ENCODE measurements around the gene LYPD3.
"Not testable (repeated sequence)": the region's sequence is repeated elsewhere in the genome, so short reads cannot be mapped to it uniquely, and the experiment has no call there.

The LYPD3 gene

GRCh38 chr19:43460362-43461016 lies 4.9 kb downstream of the LYPD3 start:
- DNase-seq, result no peak

GRCh38 chr19:43457809-43458208 lies 7.6 kb downstream of the LYPD3 start:
- DNase-seq, result no peak

GRCh38 chr19:43455321-43456113 lies 9.9 kb downstream of the LYPD3 start:
- no peak for DNase-seq

GRCh38 chr19:43454031-43454430 lies 11.4 kb downstream of the LYPD3 start:
- no peak for DNase-seq

- no peak for DNase-seq
These were observed 12.8 kb downstream of the LYPD3 start for GRCh38 chr19:43452582-43452981.

- DNase-seq, result no peak
These were observed 14.8 kb downstream of the LYPD3 start for GRCh38 chr19:43450545-43450997.

GRCh38 chr19:43447655-43448054 lies 17.8 kb downstream of the LYPD3 start:
- no peak for DNase-seq

- peak; percentile 78 for DNase-seq
These were observed 18.5 kb downstream of the LYPD3 start for GRCh38 chr19:43446746-43447489.

GRCh38 chr19:43445426-43445825 lies 20.0 kb downstream of the LYPD3 start:
- no peak for DNase-seq

- no peak for DNase-seq
These were observed 20.7 kb downstream of the LYPD3 start for GRCh38 chr19:43444531-43445287.

- DNase-seq, result not testable (repeated sequence)
These were observed 21.3 kb downstream of the LYPD3 start for GRCh38 chr19:43444091-43444490.

GRCh38 chr19:43441716-43442115 lies 23.7 kb downstream of the LYPD3 start:
- no peak for DNase-seq

- no peak for DNase-seq
These were observed 25.7 kb downstream of the LYPD3 start for GRCh38 chr19:43439709-43440063.

- no peak for DNase-seq
These were observed 26.2 kb downstream of the LYPD3 start for GRCh38 chr19:43439032-43439708.

GRCh38 chr19:43438291-43439031 lies 26.9 kb downstream of the LYPD3 start:
- DNase-seq, result no peak

GRCh38 chr19:43437712-43438111 lies 27.7 kb downstream of the LYPD3 start:
- DNase-seq, result no peak

- DNase-seq, result not testable (repeated sequence)
These were observed 28.1 kb downstream of the LYPD3 start for GRCh38 chr19:43437284-43437683.

GRCh38 chr19:43435775-43436174 lies 29.6 kb downstream of the LYPD3 start:
- DNase-seq, result no peak

- DNase-seq, result no peak
These were observed 31.7 kb downstream of the LYPD3 start for GRCh38 chr19:43433689-43434088.

- DNase-seq, result no peak
These were observed 32.1 kb downstream of the LYPD3 start for GRCh38 chr19:43433358-43433673.

- no peak for DNase-seq
These were observed 34.4 kb downstream of the LYPD3 start for GRCh38 chr19:43430976-43431375.

All from stimulated activated CD4-positive, alpha-beta T cell treated with anti-CD3 and anti-CD28 coated beads, Interleukin-4, amount 100 ng/mL, for 1 hour (primary cell).